Measurements from ENCODE around the gene NKG7.

NKG7 gene

GRCh38 chr19:51391073-51391611, 18.7 kb upstream of the NKG7 start:
- no peak for DNase-seq (ENCODE audit: low read depth)

GRCh38 chr19:51389143-51389542, 16.7 kb upstream of the NKG7 start:
- DNase-seq (ENCODE audit: low read depth) = no peak

GRCh38 chr19:51387924-51388389, 15.5 kb upstream of the NKG7 start, which contains the start of gene LIM2:
Gene LIM2, minus strand, starts transcription at chr19:51387974. Its CDS starts 531 bp downstream, at chr19:51387443.
- no peak for DNase-seq (ENCODE audit: low read depth)

- no peak for DNase-seq (ENCODE audit: low read depth)
Observed at GRCh38 chr19:51386882-51387520, 14.5 kb upstream of the NKG7 start.

GRCh38 chr19:51382004-51382403, 9.6 kb upstream of the NKG7 start:
- DNase-seq (ENCODE audit: low read depth) = no peak

GRCh38 chr19:51380379-51380778, 7.9 kb upstream of the NKG7 start:
- no peak for DNase-seq (ENCODE audit: low read depth)

- DNase-seq (ENCODE audit: low read depth) = no peak
Observed at GRCh38 chr19:51377422-51377821, 5.0 kb upstream of the NKG7 start.

GRCh38 chr19:51375504-51376221, 3.2 kb upstream of the NKG7 start:
- DNase-seq (ENCODE audit: low read depth) = no peak

GRCh38 chr19:51372021-51372648, 319 bp downstream of the NKG7 start:
- no peak for DNase-seq (ENCODE audit: low read depth)

GRCh38 chr19:51371186-51371690, 1.2 kb downstream of the NKG7 start:
- DNase-seq (ENCODE audit: low read depth) = no peak

- DNase-seq (ENCODE audit: low read depth) = no peak
Observed at GRCh38 chr19:51370230-51370629, 2.2 kb downstream of the NKG7 start.

- no peak for DNase-seq (ENCODE audit: low read depth)
Observed at GRCh38 chr19:51368366-51369282, 3.8 kb downstream of the NKG7 start, which contains the start of gene CLDND2. Gene CLDND2, minus strand, starts transcription at chr19:51369003. Its CDS starts 426 bp downstream, at chr19:51368577.

GRCh38 chr19:51367565-51368365, 4.7 kb downstream of the NKG7 start:
- peak; percentile 91 for DNase-seq (ENCODE audit: low read depth)

GRCh38 chr19:51367255-51367564, 5.2 kb downstream of the NKG7 start:
- DNase-seq (ENCODE audit: low read depth) = no peak

- DNase-seq (ENCODE audit: low read depth) = peak; percentile 83
Observed at GRCh38 chr19:51366389-51367254, 5.8 kb downstream of the NKG7 start.

GRCh38 chr19:51365965-51366388, 6.5 kb downstream of the NKG7 start, which contains the start of gene ETFB:
Gene ETFB, minus strand, starts transcription at chr19:51366388. Its CDS starts 62 bp downstream, at chr19:51366326.
- DNase-seq (ENCODE audit: low read depth) = no peak

GRCh38 chr19:51365211-51365964, 7.1 kb downstream of the NKG7 start:
- no peak for DNase-seq (ENCODE audit: low read depth)

- no peak for DNase-seq (ENCODE audit: low read depth)
Observed at GRCh38 chr19:51364200-51365106, 8.0 kb downstream of the NKG7 start.

Data from stimulated activated CD8-positive, alpha-beta memory T cell treated with anti-CD3 and anti-CD28 coated beads, Interleukin-15, amount 100 ng/mL, for 1 hour (primary cell).